ENCODE data around the gene NAA80.

GRCh38 chr3:50254577-50255250 is 44.5 kb downstream of the NAA80 start:
- no peak for TF ChIP-seq CTCF (conservative IDR thresholded peaks at IDR 0.05; ENCODE audit: low read depth, low read length)
- no peak for TF ChIP-seq EZH2 (IDR thresholded peaks at IDR 0.05; ENCODE audit: borderline replicate concordance, low read depth, low read length, poor library complexity, severe bottlenecking)

Measured in A673 (cell line).